H1 (cell line): ENCODE data around the gene ATMIN.

Experiments
- CBX5 ChIP-seq: fragments of 300-800, 300-1000 bp; sonication (generic); IDR thresholded peaks from 2 replicates; pipeline ENCODE4 v1.7.1; 2016; ENCODE audit warnings: antibody characterized with exemption, low read length, low read depth
- CHD1 ChIP-seq: IDR thresholded peaks from 2 replicates; pipeline ENCODE4 v1.6.1; 2012; ENCODE audit warnings: low read depth, low read length, improper control_type of control experiment
- CTCF ChIP-seq, 3 experiments: IDR thresholded peaks; 1 replicate in 2 of 3; 2 replicates in 1 of 3; pipeline versions ENCODE4 v1.5.1 to v1.6.1; 2011; ENCODE audit warnings: low read length in 3 of 3, mild to moderate bottlenecking in 3 of 3, inconsistent platforms in 2 of 3, low read depth in 1 of 3, moderate library complexity in 1 of 3; ENCODE audit not compliant: insufficient read depth in 1 of 3; ENCODE audit errors: control extremely low read depth in 1 of 3
- EP300 ChIP-seq, 2 experiments: IDR thresholded peaks; 1 replicate in 1 of 2; 2 replicates in 1 of 2; pipeline ENCODE4 v1.6.1; 2011 to 2012; ENCODE audit warnings: low read depth in 2 of 2, low read length in 2 of 2, mild to moderate bottlenecking in 2 of 2, borderline replicate concordance in 1 of 2, inconsistent platforms in 1 of 2, moderate library complexity in 1 of 2
- EZH2 ChIP-seq: fragments of 200-600 bp; sonication (generic); IDR thresholded peaks from 2 replicates; pipeline ENCODE4 v1.7.1; 2012; ENCODE audit warnings: low read depth, mild to moderate bottlenecking, moderate library complexity, low read length, inconsistent platforms; ENCODE audit not compliant: severe bottlenecking
- HDAC2 ChIP-seq, 2 experiments: fragments of 300-600 bp in 1 of 2; sonication (generic) in 1 of 2; IDR thresholded peaks; 2 replicates each; pipeline ENCODE4 v1.6.1; 2011 to 2012; ENCODE audit warnings: low read depth in 2 of 2, low read length in 2 of 2, mild to moderate bottlenecking in 2 of 2, moderate library complexity in 2 of 2, borderline replicate concordance in 1 of 2, inconsistent platforms in 1 of 2
- POLR2A ChIP-seq, 2 experiments: IDR thresholded peaks; 1 replicate in 1 of 2; 2 replicates in 1 of 2; pipeline ENCODE4 v1.6.1; 2011; ENCODE audit warnings: low read depth in 2 of 2, low read length in 2 of 2, mild to moderate bottlenecking in 2 of 2; ENCODE audit errors: control extremely low read depth in 1 of 2
- RXRA ChIP-seq: IDR thresholded peaks from 2 replicates; pipeline ENCODE4 v1.6.1; 2011; ENCODE audit warnings: low read depth, mild to moderate bottlenecking, low read length, moderate library complexity; ENCODE audit not compliant: insufficient read depth
- TAF1 ChIP-seq: IDR thresholded peaks from 2 replicates; pipeline ENCODE4 v1.6.1; 2011; ENCODE audit warnings: mild to moderate bottlenecking, low read depth, low read length
- TCF12 ChIP-seq: IDR thresholded peaks from 2 replicates; pipeline ENCODE4 v1.6.1; 2011; ENCODE audit warnings: low read depth, mild to moderate bottlenecking, low read length
- YY1 ChIP-seq: IDR thresholded peaks from 2 replicates; pipeline ENCODE4 v1.6.1; 2011; ENCODE audit warnings: low read depth, mild to moderate bottlenecking, low read length
- TF ChIP-seq, protein P1 (sequence below): IDR thresholded peaks from 2 replicates; pipeline ENCODE4 v1.6.1; 2012; ENCODE audit warnings: low read length, inconsistent platforms

GRCh38 chr16:80991792-80992430, 43.7 kb upstream of the ATMIN start:
- TF ChIP-seq CTCF (IDR thresholded peaks at IDR 0.05; ENCODE audit: control extremely low read depth in 1 of 3, insufficient read depth in 1 of 3, low read depth in 1 of 3, low read length in 3 of 3), result no peak
- no peak for TF ChIP-seq EZH2
- TF ChIP-seq HDAC2 (IDR thresholded peaks at IDR 0.05; ENCODE audit: borderline replicate concordance in 1 of 2, low read depth in 2 of 2, low read length in 2 of 2), result no peak
- TF ChIP-seq RXRA, result no peak
- no peak for TF ChIP-seq POLR2A (IDR thresholded peaks at IDR 0.05; ENCODE audit: control extremely low read depth in 1 of 2, low read depth in 2 of 2, low read length in 2 of 2)
- no peak for TF ChIP-seq CHD1
- no peak for TF ChIP-seq YY1
- TF ChIP-seq EP300 (IDR thresholded peaks at IDR 0.05; ENCODE audit: borderline replicate concordance in 1 of 2, low read depth in 2 of 2, low read length in 2 of 2), result no peak
- TF ChIP-seq TAF1, result no peak
- no peak for TF ChIP-seq TCF12
- TF ChIP-seq, protein P1, sequence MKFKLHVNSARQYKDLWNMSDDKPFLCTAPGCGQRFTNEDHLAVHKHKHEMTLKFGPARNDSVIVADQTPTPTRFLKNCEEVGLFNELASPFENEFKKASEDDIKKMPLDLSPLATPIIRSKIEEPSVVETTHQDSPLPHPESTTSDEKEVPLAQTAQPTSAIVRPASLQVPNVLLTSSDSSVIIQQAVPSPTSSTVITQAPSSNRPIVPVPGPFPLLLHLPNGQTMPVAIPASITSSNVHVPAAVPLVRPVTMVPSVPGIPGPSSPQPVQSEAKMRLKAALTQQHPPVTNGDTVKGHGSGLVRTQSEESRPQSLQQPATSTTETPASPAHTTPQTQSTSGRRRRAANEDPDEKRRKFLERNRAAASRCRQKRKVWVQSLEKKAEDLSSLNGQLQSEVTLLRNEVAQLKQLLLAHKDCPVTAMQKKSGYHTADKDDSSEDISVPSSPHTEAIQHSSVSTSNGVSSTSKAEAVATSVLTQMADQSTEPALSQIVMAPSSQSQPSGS, result no peak
- TF ChIP-seq CBX5, result no peak
